ENCODE results near the gene ATG13. TPM values are rescaled to one million over a fixed set of nuclear protein-coding genes. Genes with fewer than 3 reads are reported as not detected.

ATG13 gene
- total RNA-seq, 2 donors from 2014 or later, result 58.3 to 61.3 TPM

- H3K9me3 ChIP-seq, result no peaks in the 10 kb centered on the region
- no peak overlapping the region for H3K4me3 ChIP-seq
- H3K9ac ChIP-seq (ENCODE audit: low read depth in 2 of 2, low read length in 2 of 2), result no peak overlapping the region
- no peaks in the 10 kb centered on the region for H3K36me3 ChIP-seq
- H3K4me1 ChIP-seq, result no peaks in the 10 kb centered on the region
- no peak overlapping the region for H3K27ac ChIP-seq
- no peak for TF ChIP-seq CTCF (IDR thresholded peaks at IDR 0.05)
- intact Hi-C loops (cut with DNase I), result no loop called here
- no peak for DNase-seq
- H3K27me3 ChIP-seq, result no peaks in the 10 kb centered on the region
These were observed 5.6 kb upstream of the ATG13 start for GRCh38 chr11:46611526-46612304.

GRCh38 chr11:46612326-46612725 is 5.0 kb upstream of the ATG13 start:
- Histone ChIP-seq H3K36me3 (no peaks in the 10 kb centered on the region), H3K27ac (no peak overlapping the region), H3K4me3 (no peak overlapping the region), H3K9me3 (no peaks in the 10 kb centered on the region), H3K9ac (ENCODE audit: low read depth in 2 of 2, low read length in 2 of 2) (no peak overlapping the region), H3K4me1 (no peaks in the 10 kb centered on the region), H3K27me3 (no peaks in the 10 kb centered on the region)
- intact Hi-C loops (cut with DNase I), result no loop called here
- no peak for DNase-seq
- TF ChIP-seq CTCF (IDR thresholded peaks at IDR 0.05), result no peak

GRCh38 chr11:46615756-46616155 is 1.6 kb upstream of the ATG13 start:
- Histone ChIP-seq H3K27ac (no peak overlapping the region), H3K4me1 (peaks cover 10% of the 10 kb centered on the region), H3K36me3 (no peaks in the 10 kb centered on the region), H3K9me3 (no peaks in the 10 kb centered on the region), H3K9ac (ENCODE audit: low read depth in 2 of 2, low read length in 2 of 2) (peak overlapping the region in 1 of 2 donors; percentile 94), H3K27me3 (no peaks in the 10 kb centered on the region), H3K4me3 (no peak overlapping the region)
- DNase-seq, result no peak
- intact Hi-C loops (cut with DNase I), result loop anchor here (5.0 kb wide), 1 partner anchor 73 kb away; no protein-coding TSS in a partner anchor
- no peak for TF ChIP-seq CTCF (IDR thresholded peaks at IDR 0.05)

GRCh38 chr11:46616551-46617133 is 711 bp upstream of the ATG13 start:
- H3K4me3 ChIP-seq, result peak overlapping the region; percentile 93
- H3K27me3 ChIP-seq, result no peaks in the 10 kb centered on the region
- peak overlapping the region; percentile 94 for H3K27ac ChIP-seq
- no peak for DNase-seq
- H3K36me3 ChIP-seq, result no peaks in the 10 kb centered on the region
- H3K9me3 ChIP-seq, result no peaks in the 10 kb centered on the region
- intact Hi-C loops (cut with DNase I), result loop anchor here (5.0 kb wide), 1 partner anchor 74 kb away; no protein-coding TSS in a partner anchor
- peak overlapping the region; percentile 94 to 98 for H3K9ac ChIP-seq (ENCODE audit: low read depth in 2 of 2, low read length in 2 of 2)
- TF ChIP-seq CTCF (IDR thresholded peaks at IDR 0.05), result no peak
- H3K4me1 ChIP-seq, result peaks cover 10% of the 10 kb centered on the region

GRCh38 chr11:46617972-46618314 is 590 bp downstream of the ATG13 start:
- Histone ChIP-seq H3K27ac (peak overlapping the region; percentile 94), H3K36me3 (no peaks in the 10 kb centered on the region), H3K4me3 (peak overlapping the region; percentile 93), H3K9me3 (no peaks in the 10 kb centered on the region), H3K27me3 (no peaks in the 10 kb centered on the region), H3K9ac (ENCODE audit: low read depth in 2 of 2, low read length in 2 of 2) (peak overlapping the region; percentile 94 to 98), H3K4me1 (peaks cover 10% of the 10 kb centered on the region)
- no peak for TF ChIP-seq CTCF (IDR thresholded peaks at IDR 0.05)
- intact Hi-C loops (cut with DNase I), result loop anchor here (5.0 kb wide), 1 partner anchor 76 kb away; no protein-coding TSS in a partner anchor
- no peak for DNase-seq

All from colonic mucosa (tissue), 4 donors.